Effector memory CD8-positive, alpha-beta T cell (primary cell): ENCODE results near the gene EYA2.
"Not testable (repeated sequence)": the region's sequence is repeated elsewhere in the genome, so short reads cannot be mapped to it uniquely, and the experiment has no call there.

Experiments used
- ATAC-seq: fragments of 150-1000 bp; cut with Tn5 transposase; replicated peaks from 2 replicates; pipeline ENCODE4 v1.10.0; 2021; ENCODE audit warnings: mild to moderate bottlenecking, moderate library complexity
- DNase-seq, 3 experiments: peaks; one replicate each; pipeline ENCODE4 v3.0.0; 2021
- H3K27ac Mint-ChIP-seq, 2 donors: one replicate each; pipeline ENCODE4 v1.8.0; 2022; ENCODE audit warnings: mild to moderate bottlenecking in 2 of 2, mixed read lengths in 2 of 2, moderate library complexity in 2 of 2
- H3K27me3 Mint-ChIP-seq, 2 donors: one replicate each; pipeline ENCODE4 v1.8.0; 2022; ENCODE audit warnings: mixed read lengths in 2 of 2
- H3K36me3 Mint-ChIP-seq: one replicate; pipeline ENCODE4 v1.8.0; 2022; ENCODE audit warnings: mild to moderate bottlenecking, moderate library complexity, mixed read lengths; ENCODE audit not compliant: insufficient read depth
- H3K4me1 Mint-ChIP-seq, 2 donors: one replicate each; pipeline ENCODE4 v1.8.0; 2022; ENCODE audit warnings: low read depth in 2 of 2, mixed read lengths in 2 of 2
- H3K4me3 Mint-ChIP-seq, 2 donors: one replicate each; pipeline ENCODE4 v1.8.0; 2022; ENCODE audit warnings: mild to moderate bottlenecking in 2 of 2, mixed read lengths in 2 of 2, moderate library complexity in 2 of 2
- H3K9me3 Mint-ChIP-seq, 2 donors: one replicate each; pipeline ENCODE4 v1.8.0; 2022; ENCODE audit warnings: mixed read lengths in 2 of 2

The EYA2 gene

GRCh38 chr20:46879386-46879785 is 15.3 kb upstream of the EYA2 start:
- H3K36me3 Mint-ChIP-seq, result no peaks in the 10 kb centered on the region
- H3K9me3 Mint-ChIP-seq, result no peaks in the 10 kb centered on the region
- no peaks in the 10 kb centered on the region for H3K4me1 Mint-ChIP-seq
- DNase-seq (no peak), ATAC-seq (no peak)
- H3K27me3 Mint-ChIP-seq, result peaks cover 34 to 72% of the 10 kb centered on the region in 2 donors
- no peak overlapping the region for H3K27ac Mint-ChIP-seq
- no peak overlapping the region for H3K4me3 Mint-ChIP-seq

- not testable (repeated sequence) for H3K4me3 Mint-ChIP-seq, H3K9me3 Mint-ChIP-seq, H3K36me3 Mint-ChIP-seq, H3K4me1 Mint-ChIP-seq, ATAC-seq, DNase-seq, H3K27ac Mint-ChIP-seq
- H3K27me3 Mint-ChIP-seq, result peaks cover 34 to 68% of the 10 kb centered on the region in 2 donors
These were observed 14.7 kb upstream of the EYA2 start for GRCh38 chr20:46879963-46880362.

- ATAC-seq, result no peak
- no peak for DNase-seq
- no peaks in the 10 kb centered on the region for H3K9me3 Mint-ChIP-seq
- no peaks in the 10 kb centered on the region for H3K36me3 Mint-ChIP-seq
- peaks cover 34 to 49% of the 10 kb centered on the region in 2 donors for H3K27me3 Mint-ChIP-seq
- H3K27ac Mint-ChIP-seq, result no peak overlapping the region
- H3K4me3 Mint-ChIP-seq, result no peak overlapping the region
- H3K4me1 Mint-ChIP-seq, result no peaks in the 10 kb centered on the region
These were observed 10.8 kb upstream of the EYA2 start for GRCh38 chr20:46883892-46884291.

GRCh38 chr20:46890682-46891081 is 4.0 kb upstream of the EYA2 start:
- peaks cover 45 to 46% of the 10 kb centered on the region in 2 donors for H3K27me3 Mint-ChIP-seq
- no peaks in the 10 kb centered on the region for H3K9me3 Mint-ChIP-seq
- no peak overlapping the region for H3K27ac Mint-ChIP-seq
- no peak overlapping the region for H3K4me3 Mint-ChIP-seq
- no peak for ATAC-seq
- H3K4me1 Mint-ChIP-seq, result no peaks in the 10 kb centered on the region
- no peaks in the 10 kb centered on the region for H3K36me3 Mint-ChIP-seq
- no peak for DNase-seq

GRCh38 chr20:46893051-46893450 is 1.6 kb upstream of the EYA2 start:
- H3K36me3 Mint-ChIP-seq, result no peaks in the 10 kb centered on the region
- H3K27me3 Mint-ChIP-seq, result peaks cover 66 to 67% of the 10 kb centered on the region in 2 donors
- H3K9me3 Mint-ChIP-seq, result no peaks in the 10 kb centered on the region
- H3K27ac Mint-ChIP-seq, result no peak overlapping the region
- no peak overlapping the region for H3K4me3 Mint-ChIP-seq
- DNase-seq, result no peak
- no peak for ATAC-seq
- no peaks in the 10 kb centered on the region for H3K4me1 Mint-ChIP-seq

GRCh38 chr20:46893877-46894578 is 615 bp upstream of the EYA2 start:
- H3K27ac Mint-ChIP-seq, result no peak overlapping the region
- H3K4me3 Mint-ChIP-seq, result no peak overlapping the region
- DNase-seq (no peak), ATAC-seq (no peak)
- no peaks in the 10 kb centered on the region for H3K9me3 Mint-ChIP-seq
- H3K4me1 Mint-ChIP-seq, result no peaks in the 10 kb centered on the region
- no peaks in the 10 kb centered on the region for H3K36me3 Mint-ChIP-seq
- H3K27me3 Mint-ChIP-seq, result peaks cover 74 to 77% of the 10 kb centered on the region in 2 donors

- no peaks in the 10 kb centered on the region for H3K4me1 Mint-ChIP-seq
These were observed 595 bp downstream of the EYA2 start for GRCh38 chr20:46894971-46895905.

GRCh38 chr20:46895906-46896242 is 1.2 kb downstream of the EYA2 start:
- Mint-ChIP-seq H3K4me1 (no peaks in the 10 kb centered on the region), H3K27ac (no peak overlapping the region), H3K4me3 (no peak overlapping the region), H3K9me3 (no peaks in the 10 kb centered on the region), H3K36me3 (no peaks in the 10 kb centered on the region), H3K27me3 (peaks cover 72 to 77% of the 10 kb centered on the region in 2 donors)
- ATAC-seq (no peak), DNase-seq (no peak)

More at GRCh38 chr20:46894971-46895905, 595 bp downstream of the EYA2 start:
- ATAC-seq (no peak), DNase-seq (no peak)
- Mint-ChIP-seq H3K27ac (no peak overlapping the region), H3K36me3 (no peaks in the 10 kb centered on the region), H3K27me3 (peaks cover 77 to 83% of the 10 kb centered on the region in 2 donors), H3K9me3 (no peaks in the 10 kb centered on the region), H3K4me3 (no peak overlapping the region)

- DNase-seq (no peak), ATAC-seq (no peak)
- H3K27ac Mint-ChIP-seq, result no peak overlapping the region
- H3K4me3 Mint-ChIP-seq, result no peak overlapping the region
- H3K27me3 Mint-ChIP-seq, result peaks cover 80 to 83% of the 10 kb centered on the region in 2 donors
- H3K9me3 Mint-ChIP-seq, result no peaks in the 10 kb centered on the region
- no peaks in the 10 kb centered on the region for H3K36me3 Mint-ChIP-seq
- no peaks in the 10 kb centered on the region for H3K4me1 Mint-ChIP-seq
These were observed 2.8 kb downstream of the EYA2 start for GRCh38 chr20:46897328-46897880.

- Mint-ChIP-seq H3K4me3 (no peak overlapping the region), H3K36me3 (no peaks in the 10 kb centered on the region), H3K27me3 (peaks cover 71 to 72% of the 10 kb centered on the region in 2 donors), H3K27ac (no peak overlapping the region), H3K4me1 (no peaks in the 10 kb centered on the region), H3K9me3 (no peaks in the 10 kb centered on the region)
- DNase-seq, result no peak
- ATAC-seq, result no peak
These were observed 3.8 kb downstream of the EYA2 start for GRCh38 chr20:46898423-46898822.

GRCh38 chr20:46899621-46900020 is 5.0 kb downstream of the EYA2 start:
- no peaks in the 10 kb centered on the region for H3K4me1 Mint-ChIP-seq
- DNase-seq, result no peak
- H3K36me3 Mint-ChIP-seq, result no peaks in the 10 kb centered on the region
- no peak for ATAC-seq
- H3K27me3 Mint-ChIP-seq, result peaks cover 60% of the 10 kb centered on the region in 2 donors
- H3K4me3 Mint-ChIP-seq, result no peak overlapping the region
- H3K27ac Mint-ChIP-seq, result no peak overlapping the region
- no peaks in the 10 kb centered on the region for H3K9me3 Mint-ChIP-seq

- no peak for ATAC-seq
- Mint-ChIP-seq H3K4me1 (no peaks in the 10 kb centered on the region), H3K9me3 (no peaks in the 10 kb centered on the region), H3K4me3 (no peak overlapping the region), H3K27ac (no peak overlapping the region), H3K27me3 (peaks cover 58 to 60% of the 10 kb centered on the region in 2 donors), H3K36me3 (no peaks in the 10 kb centered on the region)
- no peak for DNase-seq
These were observed 5.4 kb downstream of the EYA2 start for GRCh38 chr20:46900086-46900485.

GRCh38 chr20:46900826-46901225 is 6.2 kb downstream of the EYA2 start:
- no peak overlapping the region for H3K27ac Mint-ChIP-seq
- no peaks in the 10 kb centered on the region for H3K36me3 Mint-ChIP-seq
- H3K4me3 Mint-ChIP-seq, result no peak overlapping the region
- H3K9me3 Mint-ChIP-seq, result no peaks in the 10 kb centered on the region
- ATAC-seq (no peak), DNase-seq (no peak)
- H3K27me3 Mint-ChIP-seq, result peaks cover 50 to 53% of the 10 kb centered on the region in 2 donors
- H3K4me1 Mint-ChIP-seq, result no peaks in the 10 kb centered on the region
